22Rv1 (cell line): ENCODE measurements around the gene CPZ.

Source experiments
- ZFX ChIP-seq: fragments of 450-650 bp; IDR thresholded peaks from 2 replicates; pipeline ENCODE4 v1.6.1; 2017; ENCODE audit warnings: antibody characterized with exemption, borderline replicate concordance
- TF ChIP-seq, protein P1 (sequence below): fragments of 450-650 bp; IDR thresholded peaks from 2 replicates; pipeline ENCODE4 v1.5.1; 2017; ENCODE audit warnings: mild to moderate bottlenecking

DNA sequence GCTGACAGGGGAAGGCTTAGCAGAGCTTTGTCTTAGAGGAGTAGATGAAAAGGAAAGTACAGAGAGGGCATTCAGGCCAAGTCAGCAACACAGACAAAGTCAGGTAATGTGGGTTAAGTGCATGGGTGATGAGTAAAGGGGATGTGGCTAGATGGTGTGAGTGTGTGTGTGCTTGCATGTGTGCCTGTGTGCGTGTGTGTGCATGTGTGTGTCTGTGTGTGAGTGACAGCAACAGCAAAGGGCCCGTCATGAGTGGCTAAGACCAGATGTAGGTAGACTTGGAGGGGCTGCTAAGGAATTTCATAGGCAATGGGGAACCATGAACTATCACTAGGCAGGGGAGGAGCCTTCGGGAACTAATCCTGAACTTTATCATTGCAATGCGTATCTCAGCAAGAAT, 14.6 kb upstream of the CPZ start:
- TF ChIP-seq, protein P1, sequence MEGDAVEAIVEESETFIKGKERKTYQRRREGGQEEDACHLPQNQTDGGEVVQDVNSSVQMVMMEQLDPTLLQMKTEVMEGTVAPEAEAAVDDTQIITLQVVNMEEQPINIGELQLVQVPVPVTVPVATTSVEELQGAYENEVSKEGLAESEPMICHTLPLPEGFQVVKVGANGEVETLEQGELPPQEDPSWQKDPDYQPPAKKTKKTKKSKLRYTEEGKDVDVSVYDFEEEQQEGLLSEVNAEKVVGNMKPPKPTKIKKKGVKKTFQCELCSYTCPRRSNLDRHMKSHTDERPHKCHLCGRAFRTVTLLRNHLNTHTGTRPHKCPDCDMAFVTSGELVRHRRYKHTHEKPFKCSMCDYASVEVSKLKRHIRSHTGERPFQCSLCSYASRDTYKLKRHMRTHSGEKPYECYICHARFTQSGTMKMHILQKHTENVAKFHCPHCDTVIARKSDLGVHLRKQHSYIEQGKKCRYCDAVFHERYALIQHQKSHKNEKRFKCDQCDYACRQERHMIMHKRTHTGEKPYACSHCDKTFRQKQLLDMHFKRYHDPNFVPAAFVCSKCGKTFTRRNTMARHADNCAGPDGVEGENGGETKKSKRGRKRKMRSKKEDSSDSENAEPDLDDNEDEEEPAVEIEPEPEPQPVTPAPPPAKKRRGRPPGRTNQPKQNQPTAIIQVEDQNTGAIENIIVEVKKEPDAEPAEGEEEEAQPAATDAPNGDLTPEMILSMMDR = no peak
- no peak for TF ChIP-seq ZFX
